Activated CD4-positive, CD25-positive, alpha-beta regulatory T cell treated with anti-CD3 and anti-CD28 coated beads, Interleukin-2, amount 50 U/mL, for 72 hours (primary cell): ENCODE measurements around the gene ZNF396.

Experiments
- DNase-seq: peaks from one replicate; pipeline ENCODE4 v3.0.0; 2021

Gene ZNF396

GRCh38 chr18:35376742-35377695 lies at the start of gene ZNF396:
Gene ZNF396, minus strand, starts transcription at chr18:35377337. Its CDS starts 3,045 bp downstream, at chr18:35374292.
- peak; percentile 80 for DNase-seq

DNA sequence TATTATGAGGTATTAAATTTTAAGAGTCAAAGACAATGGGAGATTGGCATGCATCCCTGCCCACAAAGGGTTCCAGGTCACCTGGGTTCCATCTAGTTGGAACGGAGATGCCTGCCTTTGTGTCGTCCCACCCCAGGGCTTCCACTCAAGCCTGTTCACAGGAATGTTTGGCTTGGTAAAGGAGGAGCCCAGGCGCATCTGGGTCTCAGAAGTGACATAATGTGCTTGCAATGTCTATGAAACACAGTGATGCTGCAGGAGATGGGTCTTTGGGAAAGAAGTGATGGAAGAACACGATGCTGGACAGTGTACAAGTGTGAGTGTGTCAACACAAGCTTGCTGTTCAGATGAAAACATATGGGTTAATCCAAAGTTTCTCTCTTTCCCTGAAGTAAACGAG lies 49.6 kb upstream of the ZNF396 start:
- no peak for DNase-seq

DNA sequence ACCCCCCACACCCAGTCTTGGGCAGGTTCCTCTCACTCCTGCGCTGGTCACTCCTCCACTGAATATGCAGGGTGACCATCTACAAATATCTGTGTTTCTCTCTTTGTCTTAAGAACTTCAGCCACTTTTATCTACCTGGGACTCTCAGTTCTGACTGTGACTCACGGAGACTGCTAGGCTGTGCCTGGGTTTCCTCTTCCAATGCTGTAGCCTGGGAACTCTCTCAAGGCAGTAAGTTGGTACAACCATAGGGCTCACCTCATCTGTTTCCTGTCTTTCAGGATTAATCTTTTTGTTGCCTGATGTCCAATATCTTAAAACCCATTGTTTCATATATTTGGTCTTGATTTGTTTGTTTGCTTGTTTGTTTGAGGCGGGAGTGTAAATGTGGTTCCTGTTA lies 47.2 kb upstream of the ZNF396 start:
- no peak for DNase-seq

DNA sequence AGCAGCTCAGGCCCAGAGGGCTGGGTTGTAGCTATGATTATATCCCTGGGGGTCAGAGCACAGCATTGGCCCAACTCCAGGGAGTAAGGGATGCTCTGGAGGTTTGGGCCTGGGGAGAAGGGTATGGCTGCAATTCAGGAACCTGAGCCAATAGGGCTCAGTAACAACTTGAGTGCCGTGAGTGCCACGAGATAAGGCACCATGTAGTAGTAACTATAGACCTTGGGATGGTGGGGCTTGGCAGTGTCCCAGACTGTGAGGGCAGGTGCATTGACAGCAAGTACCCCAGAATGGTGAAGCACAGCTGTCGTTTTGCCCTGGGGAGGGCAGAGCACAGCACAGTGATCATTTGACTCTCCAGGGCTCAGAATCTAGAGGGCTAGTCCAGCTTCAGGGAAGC lies 45.1 kb upstream of the ZNF396 start:
- DNase-seq = no peak

DNA sequence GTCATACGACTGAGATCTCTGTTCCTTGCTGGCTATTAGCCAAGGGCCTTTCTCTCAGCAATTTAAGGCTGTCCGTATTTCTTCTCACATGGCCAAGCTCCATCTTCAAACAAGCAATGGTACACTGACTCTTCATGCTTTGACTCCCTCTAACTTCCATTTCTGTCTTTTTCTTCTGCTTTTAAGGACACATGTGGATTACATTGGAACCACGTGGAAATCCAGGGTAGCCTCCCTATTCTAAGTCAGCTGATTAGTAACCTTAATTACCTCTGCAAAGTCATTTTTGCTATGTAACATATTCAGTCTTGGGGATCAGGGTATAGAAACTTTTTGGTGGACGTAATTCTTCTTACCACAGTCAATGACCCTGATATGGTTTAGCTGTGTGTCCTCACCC lies 41.5 kb upstream of the ZNF396 start:
- no peak for DNase-seq

DNA sequence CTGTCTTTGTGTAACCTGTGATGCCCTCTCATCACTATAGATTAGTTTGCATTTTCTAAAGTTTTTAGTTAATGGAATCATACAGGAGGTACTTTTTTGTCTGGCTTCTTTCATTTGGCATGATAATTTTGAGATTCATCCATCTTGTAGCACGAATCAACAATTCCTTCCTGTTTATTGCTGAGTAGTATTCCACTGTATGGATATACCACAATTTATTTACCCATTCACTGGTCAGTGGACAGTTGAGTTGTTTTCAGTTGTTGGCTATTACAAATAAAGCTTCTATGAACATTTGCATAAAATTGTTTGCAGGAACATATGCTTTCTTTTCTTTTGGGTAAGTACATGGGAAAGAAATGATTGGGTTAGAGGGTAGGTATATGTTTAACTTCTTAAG lies 40.1 kb upstream of the ZNF396 start:
- no peak for DNase-seq

DNA sequence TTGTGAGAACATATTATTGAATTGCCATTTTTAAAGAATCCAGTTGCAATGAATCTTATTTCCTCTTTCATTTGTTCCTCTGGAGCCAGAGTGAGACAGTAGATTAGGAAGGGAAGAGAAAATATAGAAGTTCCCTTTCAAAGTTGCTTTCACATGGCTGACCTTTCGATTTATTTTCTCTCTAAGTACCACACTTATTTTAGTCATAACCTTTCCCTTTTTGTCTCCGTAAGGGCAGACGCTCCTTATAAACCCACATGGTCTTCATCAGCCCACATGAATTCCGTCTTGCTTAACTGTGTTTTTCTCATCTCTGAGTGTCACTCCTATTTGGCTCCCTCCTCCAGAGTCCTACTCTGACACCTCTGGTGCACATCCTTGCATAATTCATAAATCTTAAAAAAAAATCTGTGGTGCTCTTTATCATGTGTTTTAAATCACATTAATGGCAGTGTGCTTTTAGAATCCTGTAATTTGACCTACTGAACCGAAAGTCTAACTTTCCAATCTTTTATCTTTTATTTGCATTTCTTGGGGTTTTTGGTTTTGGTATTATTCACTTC lies 38.5 kb upstream of the ZNF396 start:
- no peak for DNase-seq

GRCh38 chr18:35413163-35413511 lies 36.0 kb upstream of the ZNF396 start:
- no peak for DNase-seq

DNA sequence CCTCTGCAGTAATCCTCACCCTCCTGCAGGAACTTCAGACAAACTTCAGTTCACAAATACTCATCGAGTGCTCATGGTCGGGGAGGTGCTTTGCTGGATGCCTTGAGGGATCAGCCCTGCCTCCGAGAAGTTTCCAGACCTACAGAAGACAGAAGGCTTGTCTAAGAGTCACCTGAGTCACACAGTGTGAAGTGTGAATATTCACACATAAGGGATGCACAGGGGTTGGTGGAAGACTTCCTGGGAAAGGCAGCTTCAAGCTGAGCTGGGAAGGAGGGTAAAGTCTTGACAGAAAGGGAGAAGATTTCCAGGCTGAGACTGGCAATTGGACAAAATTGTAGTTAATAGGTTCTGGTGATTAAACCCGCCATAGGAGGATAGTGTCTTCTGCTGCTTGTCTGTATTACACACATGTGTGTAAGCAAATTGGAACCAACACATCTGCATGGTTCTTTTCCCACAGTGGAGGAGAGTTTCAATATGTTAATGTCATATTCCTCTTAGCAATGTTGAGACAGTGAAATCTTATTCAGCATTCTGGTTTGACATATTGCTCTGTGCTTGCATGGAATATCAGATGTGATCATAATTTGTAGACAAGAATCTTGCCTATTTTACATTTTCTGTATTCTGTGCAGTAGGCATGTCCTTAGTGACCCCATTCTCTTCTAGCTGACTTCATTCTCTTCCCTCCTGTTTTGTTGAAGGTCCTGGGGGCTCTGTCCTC lies 34.7 kb upstream of the ZNF396 start:
- DNase-seq = no peak

DNA sequence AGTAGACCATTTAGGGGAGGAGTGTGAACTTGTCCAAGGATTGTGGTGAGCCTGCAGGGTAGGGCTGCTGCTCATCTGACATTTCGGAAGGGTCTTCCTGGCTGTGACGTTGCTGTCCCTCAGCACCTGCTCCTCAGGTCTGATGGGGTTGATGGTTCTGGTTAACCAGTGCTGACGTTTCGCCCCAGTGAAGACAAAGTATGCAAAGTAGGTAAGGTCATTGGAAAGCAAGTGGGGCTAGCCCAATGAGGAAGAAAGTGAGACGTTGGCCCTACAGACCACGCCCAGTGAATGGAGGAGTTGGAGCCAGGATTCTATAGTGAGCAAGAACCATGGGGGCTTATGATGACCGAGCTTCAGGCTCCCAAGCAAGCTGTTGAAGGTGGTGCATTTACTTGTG lies 33.4 kb upstream of the ZNF396 start:
- DNase-seq = no peak

DNA sequence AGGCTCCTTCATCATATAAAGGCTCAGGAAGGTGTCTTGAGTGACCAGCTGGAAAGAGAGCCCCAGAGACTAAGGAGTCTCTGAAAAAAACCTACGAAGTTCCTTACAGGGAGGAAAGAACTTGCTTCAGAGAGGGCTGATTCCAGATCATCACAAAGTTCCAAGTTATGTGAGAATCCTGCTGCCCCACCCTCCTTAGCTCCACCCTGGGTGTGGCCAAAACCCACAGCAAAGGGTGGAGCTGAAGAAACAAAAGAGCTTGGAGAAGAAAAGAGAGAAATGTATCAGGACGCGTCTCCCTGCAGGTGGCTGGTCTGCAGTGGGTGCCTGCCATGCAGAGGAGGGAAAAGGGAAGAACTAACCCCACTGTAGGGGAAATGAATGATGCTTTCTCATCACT lies 32.8 kb upstream of the ZNF396 start:
- DNase-seq = no peak

- no peak for DNase-seq
These were observed 31.7 kb upstream of the ZNF396 start for GRCh38 chr18:35408843-35409261.

DNA sequence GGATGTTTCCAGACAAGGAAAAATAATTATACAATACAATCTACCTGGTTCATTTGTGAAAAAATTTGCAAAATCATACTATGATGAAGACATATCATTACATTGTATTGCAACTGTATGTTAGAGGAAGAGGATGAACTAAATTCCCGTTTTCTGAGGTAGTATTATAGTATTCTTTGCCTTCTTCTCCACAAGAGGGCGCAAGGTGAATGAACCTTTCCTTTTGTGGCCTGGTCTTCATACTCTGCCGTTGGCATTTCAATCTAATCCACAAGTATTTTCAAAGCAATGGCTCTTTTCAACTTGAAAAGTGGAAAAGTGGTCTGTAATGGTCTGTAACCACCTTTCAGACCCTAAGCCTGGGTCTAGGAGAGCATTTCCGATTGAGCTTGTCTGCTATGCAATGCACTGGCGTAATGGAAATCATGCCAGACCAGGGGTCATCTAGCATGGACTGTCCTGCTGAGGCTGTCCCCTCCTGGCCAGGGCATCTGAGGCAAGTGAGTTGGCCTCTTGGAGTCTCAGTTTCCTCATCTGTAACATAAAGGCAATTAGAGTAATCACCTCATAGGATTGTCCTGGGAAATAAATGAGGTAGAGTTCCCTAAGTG lies 30.8 kb upstream of the ZNF396 start:
- DNase-seq = no peak

DNA sequence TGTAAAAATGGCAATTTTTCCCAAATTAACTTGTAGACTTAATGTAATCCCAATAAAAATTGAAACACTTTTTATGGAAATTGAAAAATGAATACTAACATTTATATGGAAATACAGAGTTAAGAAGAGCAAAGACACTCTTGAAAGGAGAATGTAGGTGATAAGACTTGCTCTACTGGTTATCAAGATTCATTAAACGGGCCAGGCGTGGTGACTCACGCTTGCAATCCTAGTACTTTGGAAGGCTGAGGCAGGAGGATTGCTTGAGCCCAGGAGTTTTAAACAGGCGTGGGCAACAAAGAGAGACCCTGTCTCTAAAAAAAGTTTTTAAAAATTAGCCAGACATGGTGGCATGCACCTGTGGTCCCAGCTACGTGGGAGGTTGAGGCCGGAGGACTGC lies 29.5 kb upstream of the ZNF396 start:
- DNase-seq = no peak

DNA sequence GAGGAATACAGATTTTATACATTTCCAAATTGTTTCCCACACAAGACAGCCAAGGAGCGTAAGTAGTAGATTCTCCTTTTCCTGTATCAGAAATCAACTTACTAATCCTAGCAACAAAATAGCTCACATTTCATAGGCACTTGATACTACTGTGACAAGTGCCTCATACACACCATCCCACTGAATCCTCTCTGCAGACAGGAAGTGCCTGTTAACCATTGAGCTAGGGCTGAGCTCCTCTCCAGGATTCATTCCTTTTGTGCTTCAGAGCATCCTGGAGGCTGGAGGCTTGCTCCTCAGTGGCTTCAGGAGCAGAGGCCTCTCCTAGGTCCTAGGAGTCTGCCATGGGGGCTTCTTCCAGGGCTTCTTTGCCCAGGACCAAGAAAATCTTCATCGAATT lies 20.8 kb upstream of the ZNF396 start:
- no peak for DNase-seq

- no peak for DNase-seq
These were observed 16.6 kb upstream of the ZNF396 start for GRCh38 chr18:35393716-35394115.

DNA sequence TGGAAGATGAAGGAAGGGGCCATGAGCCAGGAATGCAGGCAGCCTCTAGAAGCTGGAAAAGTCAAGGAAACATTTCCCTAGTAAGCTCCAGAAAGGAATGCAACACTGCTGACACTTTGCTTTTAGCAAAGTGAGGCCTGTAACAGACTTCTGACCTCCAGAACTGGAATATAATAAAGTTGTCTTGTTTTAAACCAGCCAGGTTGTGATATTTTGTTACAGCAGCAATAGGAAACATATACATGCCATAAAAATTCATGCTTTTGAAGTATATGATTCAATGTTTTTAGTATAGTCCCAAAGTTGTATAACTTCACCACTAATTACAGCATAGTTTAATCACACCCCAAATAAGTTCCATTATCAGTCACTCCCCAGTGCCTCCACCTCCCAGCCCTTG lies 15.2 kb upstream of the ZNF396 start:
- no peak for DNase-seq

- no peak for DNase-seq
These were observed 14.0 kb upstream of the ZNF396 start for GRCh38 chr18:35390951-35391700.

- DNase-seq = no peak
These were observed 12.0 kb upstream of the ZNF396 start for GRCh38 chr18:35389095-35389618.

GRCh38 chr18:35387152-35387571 lies 10.0 kb upstream of the ZNF396 start:
- DNase-seq = no peak

GRCh38 chr18:35386600-35387100 lies 9.5 kb upstream of the ZNF396 start:
- DNase-seq = peak; percentile 43

DNA sequence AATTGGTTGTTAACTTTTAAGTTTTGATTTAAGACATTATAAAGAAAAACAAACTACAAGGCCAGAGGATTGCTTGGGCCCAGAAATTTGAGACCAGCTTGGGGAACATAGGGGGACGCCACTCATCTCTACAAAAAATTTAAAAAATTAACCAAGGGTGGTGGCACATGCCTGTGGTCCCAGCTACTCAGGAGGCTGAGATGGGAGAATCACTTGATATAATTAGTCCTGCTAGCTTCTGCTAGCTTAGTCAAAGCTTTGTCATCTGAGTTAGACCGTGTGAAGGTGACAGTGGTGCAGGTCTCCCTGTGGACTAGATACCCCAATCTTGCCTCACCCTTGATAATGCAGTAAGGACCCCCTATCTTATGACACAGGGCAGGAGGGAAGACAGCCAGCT lies 6.0 kb upstream of the ZNF396 start:
- no peak for DNase-seq
